CD4-positive, alpha-beta T cell treated with Interleukin-15 for 4 hours (primary cell): ENCODE measurements around the gene WNT7B.

Experiments
- DNase-seq: peaks from one replicate; pipeline ENCODE4 v3.0.0-alpha.2; 2020; ENCODE audit warnings: low spot score

WNT7B gene

GRCh38 chr22:45953178-45953577 lies 23.8 kb downstream of the WNT7B start:
- DNase-seq: no peak

- no peak for DNase-seq
These were observed 24.4 kb downstream of the WNT7B start for GRCh38 chr22:45952553-45952952.

- DNase-seq: no peak
These were observed 24.8 kb downstream of the WNT7B start for GRCh38 chr22:45952151-45952550.

- DNase-seq: no peak
These were observed 27.1 kb downstream of the WNT7B start for GRCh38 chr22:45949891-45950290.

GRCh38 chr22:45949258-45949870 lies 27.6 kb downstream of the WNT7B start:
- DNase-seq: no peak

- DNase-seq: no peak
These were observed 28.8 kb downstream of the WNT7B start for GRCh38 chr22:45948081-45948648.

- no peak for DNase-seq
These were observed 30.0 kb downstream of the WNT7B start for GRCh38 chr22:45946805-45947600.

GRCh38 chr22:45945621-45946106 lies 31.3 kb downstream of the WNT7B start:
- no peak for DNase-seq

- no peak for DNase-seq
These were observed 34.0 kb downstream of the WNT7B start for GRCh38 chr22:45942787-45943493.

GRCh38 chr22:45942344-45942743 lies 34.6 kb downstream of the WNT7B start:
- DNase-seq: no peak

- DNase-seq: no peak
These were observed 38.0 kb downstream of the WNT7B start for GRCh38 chr22:45938913-45939312.

GRCh38 chr22:45937960-45938359 lies 39.0 kb downstream of the WNT7B start:
- DNase-seq: no peak

- DNase-seq: no peak
These were observed 41.4 kb downstream of the WNT7B start for GRCh38 chr22:45935573-45935972.

- no peak for DNase-seq
These were observed 42.2 kb downstream of the WNT7B start for GRCh38 chr22:45934659-45935341.

GRCh38 chr22:45934168-45934564 lies 42.8 kb downstream of the WNT7B start:
- no peak for DNase-seq

- DNase-seq: no peak
These were observed 43.3 kb downstream of the WNT7B start for GRCh38 chr22:45933506-45934167.

- no peak for DNase-seq
These were observed 44.9 kb downstream of the WNT7B start for GRCh38 chr22:45932071-45932470.

- no peak for DNase-seq
These were observed 45.9 kb downstream of the WNT7B start for GRCh38 chr22:45931042-45931441.

GRCh38 chr22:45930324-45930723 lies 46.6 kb downstream of the WNT7B start:
- no peak for DNase-seq

- no peak for DNase-seq
These were observed 47.3 kb downstream of the WNT7B start for GRCh38 chr22:45929649-45930048.

- no peak for DNase-seq
These were observed 48.1 kb downstream of the WNT7B start for GRCh38 chr22:45928726-45929368.
